Calu3 (cell line): ENCODE data around the gene B9D2. TPM values are rescaled to one million over a fixed set of nuclear protein-coding genes. Genes with fewer than 3 reads are reported as not detected.

ENCODE experiments used
- BruUV-seq: library from RNA; stranded (reverse); fragments of 400-500 nt; replicated peaks from 2 replicates; lab custom pipeline; 2021; lab: Mats Ljungman, UMichigan
- CTCF ChIA-PET: fragments of 300-600 bp; sonication (Branson Sonifier 250); formaldehyde crosslinking; loops from one replicate; lab custom pipeline; 2022; ENCODE audit warnings: antibody characterized with exemption; lab: Charles Lee
- DNase-seq: peaks from one replicate; pipeline ENCODE4 v3.0.0; 2022
- H3K27ac Mint-ChIP-seq: one replicate; pipeline ENCODE4 v1.8.0; 2022; ENCODE audit warnings: mixed read lengths; ENCODE audit not compliant: unreplicated experiment
- H3K27me3 Mint-ChIP-seq: one replicate; pipeline ENCODE4 v1.8.0; 2022; ENCODE audit warnings: mixed read lengths; ENCODE audit not compliant: unreplicated experiment
- H3K36me3 Mint-ChIP-seq: one replicate; pipeline ENCODE4 v1.8.0; 2022; ENCODE audit warnings: mild to moderate bottlenecking, moderate library complexity, mixed read lengths; ENCODE audit not compliant: insufficient read depth, unreplicated experiment
- H3K4me1 Mint-ChIP-seq: one replicate; pipeline ENCODE4 v1.8.0; 2022; ENCODE audit warnings: mild to moderate bottlenecking, low read depth, mixed read lengths; ENCODE audit not compliant: unreplicated experiment
- H3K4me3 Mint-ChIP-seq: one replicate; pipeline ENCODE4 v1.8.0; 2022; ENCODE audit warnings: mild to moderate bottlenecking, low read depth, moderate library complexity, mixed read lengths; ENCODE audit not compliant: unreplicated experiment
- H3K9me3 Mint-ChIP-seq: one replicate; pipeline ENCODE4 v1.8.0; 2022; ENCODE audit warnings: low read depth, mixed read lengths; ENCODE audit not compliant: unreplicated experiment
- intact Hi-C: fragments of 100-400 bp; cut with micrococcal nuclease; formaldehyde crosslinking; loops from one replicate; pipeline ENCODE4 v1.10.0; 2022; ENCODE audit not compliant: unreplicated experiment
- total RNA-seq: library from RNA; stranded (reverse); gene quantifications from 2 replicates; pipeline ENCODE4 v1.2.3, GENCODE V29; 2022
- TF ChIP-seq, protein P1 (sequence below): fragments of 200-600 bp; IDR thresholded peaks from one replicate; pipeline ENCODE4 v1.8.0; 2022; ENCODE audit warnings: antibody characterized with exemption; ENCODE audit not compliant: unreplicated experiment

B9D2 gene
- total RNA-seq, 1 experiment from 2014 or later, result 6.4 TPM

GRCh38 chr19:41307954-41308449, 55.9 kb downstream of the B9D2 start:
- CTCF ChIA-PET, result interaction anchor here (0.6 to 1.9 kb wide), 7 partner anchors 10 to 1827 kb away, joined by 3 to 15 read pairs (median 6); partner anchors contain the start of genes HNRNPUL1 and TIMM50
- no peaks in the 10 kb centered on the region for H3K27me3 Mint-ChIP-seq
- H3K36me3 Mint-ChIP-seq, result peaks cover 87% of the 10 kb centered on the region
- peaks cover 28% of the 10 kb centered on the region for H3K4me1 Mint-ChIP-seq
- intact Hi-C loops, result no loop called here
- DNase-seq, result no peak
- TF ChIP-seq, protein P1, sequence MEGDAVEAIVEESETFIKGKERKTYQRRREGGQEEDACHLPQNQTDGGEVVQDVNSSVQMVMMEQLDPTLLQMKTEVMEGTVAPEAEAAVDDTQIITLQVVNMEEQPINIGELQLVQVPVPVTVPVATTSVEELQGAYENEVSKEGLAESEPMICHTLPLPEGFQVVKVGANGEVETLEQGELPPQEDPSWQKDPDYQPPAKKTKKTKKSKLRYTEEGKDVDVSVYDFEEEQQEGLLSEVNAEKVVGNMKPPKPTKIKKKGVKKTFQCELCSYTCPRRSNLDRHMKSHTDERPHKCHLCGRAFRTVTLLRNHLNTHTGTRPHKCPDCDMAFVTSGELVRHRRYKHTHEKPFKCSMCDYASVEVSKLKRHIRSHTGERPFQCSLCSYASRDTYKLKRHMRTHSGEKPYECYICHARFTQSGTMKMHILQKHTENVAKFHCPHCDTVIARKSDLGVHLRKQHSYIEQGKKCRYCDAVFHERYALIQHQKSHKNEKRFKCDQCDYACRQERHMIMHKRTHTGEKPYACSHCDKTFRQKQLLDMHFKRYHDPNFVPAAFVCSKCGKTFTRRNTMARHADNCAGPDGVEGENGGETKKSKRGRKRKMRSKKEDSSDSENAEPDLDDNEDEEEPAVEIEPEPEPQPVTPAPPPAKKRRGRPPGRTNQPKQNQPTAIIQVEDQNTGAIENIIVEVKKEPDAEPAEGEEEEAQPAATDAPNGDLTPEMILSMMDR, result no peak
- BruUV-seq, result no TSS peak
- H3K4me3 Mint-ChIP-seq, result no peak overlapping the region
- H3K27ac Mint-ChIP-seq, result peak overlapping the region; percentile 94
- no peaks in the 10 kb centered on the region for H3K9me3 Mint-ChIP-seq

DNA sequence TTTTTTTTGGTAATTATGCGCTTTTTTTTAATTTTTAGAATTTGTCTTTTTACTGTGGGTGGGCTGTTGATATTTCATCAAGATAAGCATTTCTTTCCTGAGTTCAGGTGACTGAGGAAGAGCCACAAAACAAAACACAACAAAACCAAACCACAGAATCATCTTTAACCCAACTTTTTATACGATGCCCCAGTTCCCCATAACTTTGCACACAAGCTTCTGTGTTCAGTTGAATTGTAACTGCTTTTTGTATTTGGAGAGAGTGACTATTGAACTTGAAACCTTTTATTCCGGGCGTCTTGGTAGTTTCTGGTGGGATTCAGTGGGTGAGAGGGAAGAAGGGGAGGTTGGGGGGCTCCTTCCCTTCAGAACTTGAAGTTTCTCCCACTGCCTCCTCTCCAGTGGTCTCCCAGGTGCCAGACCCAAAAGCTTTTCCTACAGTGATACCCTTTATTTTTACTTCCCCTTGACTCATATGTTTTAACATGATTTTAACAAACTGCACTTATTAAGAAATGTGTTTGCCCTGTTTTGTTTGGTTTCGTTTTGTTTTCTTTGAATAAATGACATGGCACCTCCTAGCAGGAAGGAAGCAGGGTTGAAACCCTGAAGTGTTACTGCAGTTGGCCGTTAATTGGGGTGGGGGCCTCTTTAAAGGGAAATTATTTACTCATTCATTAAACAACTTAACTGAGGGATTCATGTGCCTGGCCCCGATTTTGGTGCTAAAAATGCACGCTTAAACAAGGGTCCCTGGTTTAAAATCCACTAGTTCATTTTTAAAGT, 56.7 kb downstream of the B9D2 start:
- BruUV-seq, result TSS peak; percentile 25
- intact Hi-C loops, result no loop called here
- Mint-ChIP-seq H3K9me3 (no peaks in the 10 kb centered on the region), H3K27ac (peak overlapping the region; percentile 26), H3K4me3 (no peak overlapping the region), H3K27me3 (no peaks in the 10 kb centered on the region), H3K36me3 (peaks cover 93% of the 10 kb centered on the region), H3K4me1 (peaks cover 28% of the 10 kb centered on the region)
- CTCF ChIA-PET, result interaction anchor here (0.6 to 1.9 kb wide), 2 partner anchors 103 to 1827 kb away, joined by 3 to 15 read pairs; partner anchors contain the start of gene TIMM50
- DNase-seq, result no peak
- TF ChIP-seq, protein P1, result no peak

DNA sequence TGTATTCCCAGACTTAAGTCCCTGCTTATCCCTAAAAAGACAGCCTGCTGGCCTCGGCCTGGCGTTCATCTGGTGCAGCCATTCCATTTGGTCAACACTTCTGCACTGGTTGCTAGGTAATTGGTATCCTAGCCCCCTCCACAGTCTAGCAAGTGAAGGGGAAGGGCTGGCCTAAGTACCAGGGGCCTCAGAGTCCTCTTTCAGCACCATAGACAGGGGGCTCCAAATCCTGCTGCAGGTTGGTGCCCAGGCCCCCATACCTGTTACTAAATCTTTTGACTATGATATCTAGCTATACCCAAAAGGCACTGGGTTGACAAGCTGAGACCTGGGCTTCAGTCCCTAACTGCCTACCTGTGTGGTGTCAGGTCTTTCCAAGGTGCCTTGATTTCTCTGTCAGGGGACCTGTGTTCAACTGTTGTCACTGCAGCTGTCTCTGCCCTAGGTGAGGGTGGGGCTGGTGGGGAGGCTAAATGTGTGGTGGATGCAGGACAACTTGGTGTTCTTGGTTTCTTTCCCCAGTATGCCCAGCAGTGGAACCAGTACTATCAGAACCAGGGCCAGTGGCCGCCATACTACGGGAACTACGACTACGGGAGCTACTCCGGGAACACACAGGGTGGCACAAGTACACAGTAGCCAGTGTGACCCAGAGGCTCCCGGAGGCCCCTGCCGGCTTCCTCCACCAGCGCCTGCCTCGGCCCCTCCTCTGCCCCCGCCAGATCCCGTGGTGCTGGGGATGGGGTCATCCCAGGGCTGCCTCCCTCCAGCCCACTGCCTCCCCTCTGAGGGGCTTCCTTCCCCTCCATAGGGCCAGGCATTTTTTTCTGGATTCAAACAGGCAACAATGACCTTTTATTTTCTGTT, 57.8 kb downstream of the B9D2 start:
- Mint-ChIP-seq H3K9me3 (no peaks in the 10 kb centered on the region), H3K4me1 (peaks cover 17% of the 10 kb centered on the region), H3K27ac (peak overlapping the region; percentile 26), H3K36me3 (peaks cover 94% of the 10 kb centered on the region), H3K27me3 (no peaks in the 10 kb centered on the region), H3K4me3 (no peak overlapping the region)
- intact Hi-C loops, result no loop called here
- DNase-seq, result no peak
- TF ChIP-seq, protein P1, result no peak
- BruUV-seq, result no TSS peak
- CTCF ChIA-PET, result interaction anchor here (0.5 kb wide), 1 partner anchor 14 kb away, joined by 5 read pairs; no protein-coding TSS in a partner anchor

GRCh38 chr19:41304706-41305483, 59.1 kb downstream of the B9D2 start:
- Mint-ChIP-seq H3K4me3 (no peak overlapping the region), H3K4me1 (peaks cover 17% of the 10 kb centered on the region), H3K27ac (no peak overlapping the region), H3K36me3 (peaks cover 94% of the 10 kb centered on the region), H3K27me3 (no peaks in the 10 kb centered on the region), H3K9me3 (no peaks in the 10 kb centered on the region)
- BruUV-seq, result no TSS peak
- intact Hi-C loops, result no loop called here
- DNase-seq, result no peak
- TF ChIP-seq, protein P1, result no peak
- CTCF ChIA-PET, result no interaction called here
